GM19043 (cell line): ENCODE data around the gene TSC2.
"Not testable (repeated sequence)": the region's sequence is repeated elsewhere in the genome, so short reads cannot be mapped to it uniquely, and the experiment has no call there.

Source experiments
- ATAC-seq: cut with Tn5 transposase; IDR thresholded peaks from one replicate; pipeline ENCODE4 v1.9.1; 2021; ENCODE audit warnings: low read depth; ENCODE audit not compliant: unreplicated experiment

The TSC2 gene

GRCh38 chr16:2029350-2029749, 18.4 kb upstream of the TSC2 start:
- ATAC-seq, result no peak

DNA sequence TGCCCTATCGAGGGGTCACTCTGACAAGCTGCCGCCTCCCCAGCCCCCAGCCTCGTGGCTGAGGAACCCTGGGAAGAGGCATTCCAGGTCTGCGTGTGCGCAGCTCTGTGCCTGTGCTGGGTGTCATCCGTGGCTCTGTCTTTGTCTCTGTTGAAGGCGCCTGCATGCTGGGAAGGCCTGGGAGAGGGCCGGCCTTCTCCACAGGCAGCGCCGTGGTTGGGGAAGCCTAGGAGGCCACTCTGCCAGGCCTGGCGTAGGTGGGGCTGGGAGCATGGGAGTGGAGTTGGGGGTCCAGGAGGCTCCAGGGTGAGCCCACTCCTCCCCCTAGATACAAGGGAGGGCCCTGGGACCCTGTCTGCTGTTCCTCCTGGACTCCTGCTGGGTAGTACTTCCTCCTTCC, 17.7 kb upstream of the TSC2 start:
- ATAC-seq, result no peak

- ATAC-seq, result no peak
These were observed 16.7 kb upstream of the TSC2 start for GRCh38 chr16:2031081-2031577.

DNA sequence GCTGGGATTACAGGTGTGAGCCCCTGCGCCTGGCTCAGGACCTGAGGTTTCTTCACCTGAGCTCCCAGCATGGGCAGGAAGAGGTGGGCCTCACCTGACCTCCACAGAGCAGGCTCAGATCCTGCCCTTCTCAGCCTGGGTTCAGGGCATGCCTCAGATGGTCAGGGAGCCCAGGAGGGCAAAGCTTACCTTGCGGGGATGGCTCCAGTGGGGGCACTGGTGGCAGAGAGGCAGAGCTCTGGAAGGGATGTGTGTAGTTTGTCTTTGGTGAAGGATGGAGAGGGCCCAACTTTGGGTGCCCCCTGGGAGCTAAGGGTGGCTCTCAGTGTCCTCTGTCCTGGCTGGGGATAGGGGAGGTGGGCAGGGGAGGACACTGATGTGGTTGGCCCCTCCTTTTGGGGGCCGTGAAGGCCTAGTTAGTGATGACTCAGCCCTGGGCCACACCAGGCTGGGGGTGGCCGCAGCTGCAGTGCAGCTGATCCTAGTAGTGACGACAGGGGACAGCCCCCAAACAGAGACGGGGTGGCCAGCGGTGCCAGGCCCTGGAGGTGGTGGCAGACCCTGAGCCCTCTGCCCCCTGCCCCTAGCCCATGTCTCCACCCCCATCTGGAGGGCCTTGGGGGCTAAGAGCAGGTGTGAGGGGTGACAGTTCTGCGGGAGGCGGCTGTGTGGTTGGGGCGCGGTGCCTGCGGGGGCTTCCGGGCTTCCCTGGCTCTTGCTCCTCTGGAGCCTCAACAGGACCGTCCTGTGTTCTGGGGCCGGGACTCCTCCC, 15.3 kb upstream of the TSC2 start:
- no peak for ATAC-seq

GRCh38 chr16:2033057-2033908, 14.5 kb upstream of the TSC2 start:
- ATAC-seq, result no peak

GRCh38 chr16:2033909-2034695, 13.7 kb upstream of the TSC2 start:
- not testable (repeated sequence) for ATAC-seq

- ATAC-seq, result no peak
These were observed 12.9 kb upstream of the TSC2 start for GRCh38 chr16:2034696-2035430.

DNA sequence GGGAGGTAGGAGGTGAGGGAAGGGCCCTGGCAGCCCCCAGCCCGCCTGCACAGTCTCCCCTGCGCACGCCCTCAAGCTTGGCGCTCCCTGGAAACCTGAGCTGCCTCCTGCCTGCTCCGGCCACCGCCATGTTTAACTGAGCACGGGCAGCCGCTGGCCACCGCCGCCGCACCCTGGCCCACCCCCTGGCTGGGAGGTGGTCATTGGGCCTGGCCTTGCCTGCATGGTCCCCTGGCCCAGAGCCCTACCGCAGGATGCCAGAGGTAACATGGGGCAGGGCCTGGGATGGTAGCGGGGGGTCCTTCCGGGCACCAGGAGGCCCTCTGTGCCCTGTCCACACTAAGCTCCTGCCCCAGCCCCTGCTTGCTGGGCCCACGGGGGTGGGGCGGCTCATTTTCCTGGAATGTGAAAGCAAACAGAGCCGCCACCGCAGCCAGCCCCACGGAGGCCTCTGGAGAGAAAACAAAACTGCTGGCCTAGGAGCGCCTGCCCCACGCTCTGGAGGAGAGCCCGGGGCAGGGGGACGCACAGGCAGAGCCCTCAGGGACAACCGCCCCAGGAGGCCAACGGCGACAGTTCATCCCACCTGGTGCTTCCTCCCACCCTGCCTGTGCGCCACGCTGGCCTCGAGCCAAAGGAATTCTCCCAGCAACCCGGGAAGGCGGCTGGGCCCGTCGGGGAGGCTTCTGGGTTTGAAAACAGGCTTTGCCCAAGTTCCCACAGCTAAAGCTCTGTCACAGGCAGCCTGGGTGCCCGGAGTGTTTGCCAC, 12.2 kb upstream of the TSC2 start:
- no peak for ATAC-seq

DNA sequence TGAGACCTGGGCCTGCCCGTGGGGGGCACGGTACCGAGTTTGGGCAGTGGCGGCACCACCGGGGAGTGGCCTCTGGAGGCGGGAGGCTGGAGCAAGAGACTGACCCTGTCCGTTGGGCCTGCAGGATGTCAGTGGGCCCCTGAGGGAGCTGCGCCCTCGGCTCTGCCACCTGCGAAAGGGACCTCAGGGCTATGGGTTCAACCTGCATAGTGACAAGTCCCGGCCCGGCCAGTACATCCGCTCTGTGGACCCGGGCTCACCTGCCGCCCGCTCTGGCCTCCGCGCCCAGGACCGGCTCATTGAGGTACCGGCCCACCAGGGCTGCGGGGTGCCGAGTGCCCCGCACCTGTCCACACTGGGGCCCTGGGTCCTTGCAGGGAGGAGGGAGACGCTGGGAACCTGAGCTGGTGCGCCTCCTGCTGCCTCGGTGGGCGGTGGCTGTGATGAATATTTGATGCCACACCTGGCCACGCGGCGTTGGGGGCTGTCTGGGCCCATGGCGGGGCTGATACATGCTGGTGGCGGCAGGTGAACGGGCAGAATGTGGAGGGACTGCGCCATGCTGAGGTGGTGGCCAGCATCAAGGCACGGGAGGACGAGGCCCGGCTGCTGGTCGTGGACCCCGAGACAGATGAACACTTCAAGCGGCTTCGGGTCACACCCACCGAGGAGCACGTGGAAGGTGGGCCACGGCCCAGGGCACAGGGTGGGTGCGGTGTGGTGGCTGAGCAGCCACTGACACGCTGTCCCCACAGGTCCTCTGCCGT, 11.4 kb upstream of the TSC2 start:
- ATAC-seq, result no peak

DNA sequence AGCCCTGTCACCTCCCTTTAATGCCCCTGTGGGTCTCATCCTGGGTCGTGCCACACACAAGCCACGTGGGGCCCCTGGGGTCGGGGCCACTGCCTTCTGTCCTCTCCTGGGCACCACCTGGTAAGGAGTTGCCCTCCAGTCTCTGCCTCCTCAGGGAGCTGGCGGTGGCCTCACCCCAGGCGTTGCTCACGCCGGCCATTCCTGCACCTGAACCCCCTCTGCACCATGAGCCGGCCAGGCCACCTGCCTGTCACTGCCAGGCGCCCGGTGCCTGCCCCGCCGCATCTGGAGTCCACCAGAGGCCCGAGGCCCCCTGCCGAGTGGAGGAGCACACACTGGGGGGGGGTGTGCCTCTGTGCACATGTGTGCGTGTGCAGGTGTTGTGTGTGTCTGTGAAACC, 10.7 kb upstream of the TSC2 start:
- ATAC-seq, result no peak

DNA sequence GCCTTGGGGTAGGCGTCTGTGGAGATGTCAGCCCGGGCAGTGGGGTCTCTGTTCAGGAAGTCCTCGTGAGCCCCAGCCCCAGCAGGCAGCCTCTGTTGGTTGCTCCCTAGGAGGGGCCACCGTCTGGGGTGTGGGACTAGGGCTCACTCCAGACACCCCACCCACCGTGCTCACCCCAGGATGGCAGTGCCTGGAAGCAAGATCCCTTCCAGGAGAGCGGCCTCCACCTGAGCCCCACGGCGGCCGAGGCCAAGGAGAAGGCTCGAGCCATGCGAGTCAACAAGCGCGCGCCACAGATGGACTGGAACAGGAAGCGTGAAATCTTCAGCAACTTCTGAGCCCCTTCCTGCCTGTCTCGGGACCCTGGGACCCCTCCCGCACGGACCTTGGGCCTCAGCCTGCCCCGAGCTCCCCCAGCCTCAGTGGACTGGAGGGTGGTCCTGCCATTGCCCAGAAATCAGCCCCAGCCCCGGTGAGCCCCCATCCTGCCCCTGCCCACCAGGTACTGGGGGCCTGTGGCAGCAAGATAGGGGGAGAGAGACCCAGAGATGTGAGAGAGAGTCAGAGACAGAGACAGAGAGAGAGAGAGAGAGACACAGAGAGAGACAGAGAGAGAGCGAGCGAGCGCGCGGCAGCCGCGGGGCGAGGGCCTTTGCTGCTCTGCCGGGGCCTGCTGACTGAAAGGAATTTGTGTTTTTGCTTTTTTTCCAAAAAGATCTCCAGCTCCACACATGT, 10.0 kb upstream of the TSC2 start:
- no peak for ATAC-seq

- no peak for ATAC-seq
These were observed 9.2 kb upstream of the TSC2 start for GRCh38 chr16:2038382-2039231.

GRCh38 chr16:2039274-2040031, 8.3 kb upstream of the TSC2 start:
- no peak for ATAC-seq

GRCh38 chr16:2040041-2040786, 7.6 kb upstream of the TSC2 start:
- no peak for ATAC-seq

DNA sequence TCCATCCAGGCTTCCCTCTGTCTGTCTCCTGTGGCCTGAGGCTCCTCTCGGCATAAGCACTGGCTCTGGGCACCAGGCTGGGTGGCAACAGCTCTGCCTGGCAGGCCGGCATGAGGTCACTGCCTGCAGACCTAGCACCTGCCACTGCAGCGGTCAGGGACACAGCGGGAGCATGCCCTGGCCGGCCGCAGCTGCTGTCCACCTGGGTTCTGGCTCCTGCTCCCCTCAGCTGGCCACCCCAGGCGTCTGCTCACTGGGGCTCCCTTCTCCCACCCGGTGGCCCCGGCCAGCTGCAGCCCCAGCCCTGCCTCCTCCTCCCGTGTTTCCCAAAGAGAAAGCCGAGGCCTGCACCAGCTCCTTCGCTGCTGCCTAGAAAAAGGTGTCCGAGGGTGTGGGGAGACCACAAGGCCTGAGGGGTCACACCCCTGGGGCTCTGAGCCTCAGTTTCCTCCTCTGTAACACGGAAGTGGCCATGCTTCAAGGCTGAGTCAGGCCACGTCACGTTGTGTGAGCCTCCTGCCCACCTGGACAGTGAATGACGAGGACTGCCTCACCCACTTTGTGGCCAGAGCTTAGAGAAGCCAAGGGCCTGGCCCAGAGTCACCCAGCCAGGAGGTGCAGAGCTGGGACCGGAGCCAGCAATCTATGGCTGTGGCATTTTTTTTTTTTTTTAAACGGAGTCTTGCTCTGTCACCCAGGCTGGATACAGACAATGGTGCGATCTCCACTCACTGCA, 6.8 kb upstream of the TSC2 start:
- ATAC-seq, result no peak
